GM12865 (cell line): Measurements from ENCODE around the gene LINGO3.

Experiments used
- DNase-seq: peaks from one replicate; pipeline ENCODE4 v3.0.0; 2010; ENCODE audit warnings: low read depth
- H3K4me3 ChIP-seq: 2 replicates; pipeline ENCODE4 v1.5.1; 2011; ENCODE audit warnings: mild to moderate bottlenecking, low read depth, low read length, control low read depth
- CTCF ChIP-seq: IDR thresholded peaks from 2 replicates; pipeline ENCODE4 v1.5.1; 2011; ENCODE audit warnings: low read length, control low read depth, low read depth, inconsistent platforms; ENCODE audit not compliant: insufficient read depth; ENCODE audit errors: missing control alignments

Gene LINGO3

GRCh38 chr19:2344381-2344870 lies 36.5 kb upstream of the LINGO3 start:
- no peak for TF ChIP-seq CTCF
- no peak for DNase-seq
- H3K4me3 ChIP-seq: no peak overlapping the region

DNA sequence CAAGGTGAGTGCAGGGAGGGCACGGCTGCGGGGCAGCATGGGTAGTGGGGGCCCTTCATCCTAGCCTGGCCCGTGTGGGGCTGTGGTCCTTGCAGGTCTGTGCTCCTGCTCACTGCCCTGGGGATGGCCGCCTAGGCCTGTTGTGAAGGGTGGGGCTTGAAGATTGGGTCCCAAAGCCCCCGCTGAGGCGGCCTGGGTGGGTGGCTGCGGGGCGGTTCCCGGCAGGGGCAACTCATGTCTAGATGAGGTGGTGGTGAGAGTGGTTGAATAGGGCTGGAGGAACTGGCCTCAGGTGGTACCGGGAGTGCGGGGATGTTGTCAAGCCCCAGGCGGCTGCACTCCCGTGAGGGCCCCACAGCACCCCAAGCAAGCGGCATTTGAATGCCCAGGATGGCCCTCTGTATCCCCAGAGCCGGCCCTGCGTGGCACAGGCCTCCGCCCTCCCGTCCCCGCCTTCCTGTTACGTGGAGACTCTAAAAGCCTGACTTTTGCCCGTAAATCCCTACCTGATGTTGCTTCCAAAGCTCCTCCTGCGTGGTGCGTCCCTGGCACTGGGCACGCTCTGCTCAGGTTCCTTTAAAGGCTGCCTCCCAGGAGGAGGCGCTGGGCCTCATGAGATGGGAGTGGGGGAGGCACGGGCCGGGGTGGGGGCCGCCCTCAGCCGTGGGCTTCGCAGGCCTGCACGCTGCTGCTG lies 35.5 kb upstream of the LINGO3 start:
- no peak overlapping the region for H3K4me3 ChIP-seq
- no peak for DNase-seq
- no peak for TF ChIP-seq CTCF

DNA sequence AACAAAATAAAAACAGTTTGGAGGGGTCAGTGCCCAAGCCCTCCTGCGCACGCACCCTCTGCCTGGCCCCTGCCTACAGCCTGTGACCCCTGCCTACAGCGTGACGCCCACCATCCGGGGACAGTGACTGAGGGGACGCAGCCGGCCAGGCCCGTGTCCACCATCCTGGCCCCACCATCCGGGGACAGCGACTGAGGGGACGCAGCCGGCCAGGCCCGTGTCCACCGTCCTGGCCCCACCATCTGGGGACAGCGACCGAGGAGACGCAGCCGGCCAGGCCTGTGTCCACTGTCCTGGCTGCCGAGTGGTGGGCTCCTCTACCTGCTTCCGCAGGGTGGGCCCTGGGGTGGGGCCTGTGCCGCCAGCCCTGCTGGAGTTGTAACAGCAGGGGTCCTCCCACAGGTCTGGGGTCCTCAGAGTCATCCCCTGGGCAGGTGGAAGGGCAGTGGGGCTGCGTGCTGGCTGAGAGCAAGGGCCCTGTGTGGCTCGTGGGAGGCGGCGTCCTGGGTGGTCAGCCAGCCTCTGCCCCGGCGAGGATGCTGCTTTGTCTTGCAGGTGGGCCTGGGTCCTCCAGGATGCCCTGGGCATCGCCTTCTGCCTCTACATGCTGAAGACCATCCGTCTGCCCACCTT lies 34.8 kb upstream of the LINGO3 start:
- TF ChIP-seq CTCF: no peak
- DNase-seq: no peak
- H3K4me3 ChIP-seq: no peak overlapping the region

- no peak for DNase-seq
- no peak overlapping the region for H3K4me3 ChIP-seq
- no peak for TF ChIP-seq CTCF
Observed at GRCh38 chr19:2341982-2342381, 34.0 kb upstream of the LINGO3 start.

DNA sequence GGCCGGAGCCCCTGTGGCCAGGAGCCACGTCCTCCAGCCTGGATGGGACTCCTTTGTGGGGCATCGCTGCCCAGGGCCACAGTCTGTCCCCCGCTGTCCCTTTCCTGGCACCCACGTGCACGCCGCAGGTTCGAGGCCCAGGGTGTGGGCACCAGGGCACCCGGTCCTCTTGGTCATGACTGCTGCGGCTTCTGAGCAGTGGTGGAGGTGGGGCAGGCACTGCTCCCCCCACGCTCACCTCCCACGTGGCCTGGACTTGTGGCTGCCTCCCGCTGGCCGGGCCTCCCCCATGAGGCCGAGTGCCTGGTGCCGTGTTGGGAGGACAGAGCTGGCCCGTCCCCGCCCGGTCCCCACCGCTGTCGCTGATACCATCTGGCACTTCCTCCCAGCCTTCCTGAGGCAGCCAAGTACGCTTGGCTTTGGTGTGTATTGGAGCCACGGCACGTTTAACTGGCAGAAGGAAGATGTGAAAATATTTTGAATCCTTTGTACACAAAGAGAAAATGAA lies 33.3 kb upstream of the LINGO3 start:
- H3K4me3 ChIP-seq: no peak overlapping the region
- no peak for TF ChIP-seq CTCF

DNA sequence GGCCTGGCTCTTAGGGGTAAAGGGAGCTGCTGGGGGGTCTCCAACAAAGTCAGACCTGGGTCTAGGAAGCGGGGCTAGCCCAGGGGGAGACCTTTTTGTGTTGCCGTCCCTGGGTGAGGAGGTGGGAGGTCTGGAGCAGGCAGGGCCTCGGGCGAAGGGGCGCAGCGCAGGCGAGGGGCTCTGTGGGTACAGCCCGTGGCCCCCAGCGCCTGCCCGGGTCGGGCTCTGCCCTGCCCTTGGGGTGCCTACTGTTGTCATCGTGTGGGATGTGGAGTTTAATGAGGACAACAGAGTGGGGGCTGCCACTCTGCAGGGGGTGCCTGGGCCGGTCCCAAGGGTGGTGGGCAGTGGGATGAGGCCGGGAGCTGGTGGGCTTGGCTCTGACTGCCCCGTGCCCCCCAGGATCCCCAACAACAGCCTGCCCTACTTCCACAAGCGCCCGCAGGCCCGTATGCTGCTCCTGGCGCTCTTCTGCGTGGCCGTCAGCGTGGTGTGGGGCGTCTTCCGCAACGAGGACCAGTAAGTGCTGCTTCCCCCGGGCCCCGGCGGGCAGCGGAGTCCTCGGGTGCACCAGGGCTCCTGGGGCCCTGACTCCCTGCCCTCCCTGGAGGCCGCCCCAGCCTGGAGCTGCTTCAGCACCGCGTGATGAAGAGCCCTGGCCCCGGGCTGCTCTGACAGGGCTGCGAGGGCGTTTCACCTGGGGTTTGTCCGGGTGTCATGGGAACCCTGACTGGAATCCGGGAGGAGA lies 32.7 kb upstream of the LINGO3 start:
- H3K4me3 ChIP-seq: no peak overlapping the region
- DNase-seq: no peak
- TF ChIP-seq CTCF: no peak

More for the DNA sequence above, 33.3 kb upstream of the LINGO3 start:
- no peak for DNase-seq
